ENCODE data around the gene GUCA2B.

GUCA2B gene

GRCh38 chr1:42128964-42129363 is 24.2 kb upstream of the GUCA2B start:
- no peak overlapping the region for H3K4me3 ChIP-seq (ENCODE audit: low read depth, low read length)
- H3K27ac ChIP-seq (ENCODE audit: low read depth, low read length) = no peak overlapping the region
- no peak overlapping the region for H3K9ac ChIP-seq (ENCODE audit: low read depth, low read length)

DNA sequence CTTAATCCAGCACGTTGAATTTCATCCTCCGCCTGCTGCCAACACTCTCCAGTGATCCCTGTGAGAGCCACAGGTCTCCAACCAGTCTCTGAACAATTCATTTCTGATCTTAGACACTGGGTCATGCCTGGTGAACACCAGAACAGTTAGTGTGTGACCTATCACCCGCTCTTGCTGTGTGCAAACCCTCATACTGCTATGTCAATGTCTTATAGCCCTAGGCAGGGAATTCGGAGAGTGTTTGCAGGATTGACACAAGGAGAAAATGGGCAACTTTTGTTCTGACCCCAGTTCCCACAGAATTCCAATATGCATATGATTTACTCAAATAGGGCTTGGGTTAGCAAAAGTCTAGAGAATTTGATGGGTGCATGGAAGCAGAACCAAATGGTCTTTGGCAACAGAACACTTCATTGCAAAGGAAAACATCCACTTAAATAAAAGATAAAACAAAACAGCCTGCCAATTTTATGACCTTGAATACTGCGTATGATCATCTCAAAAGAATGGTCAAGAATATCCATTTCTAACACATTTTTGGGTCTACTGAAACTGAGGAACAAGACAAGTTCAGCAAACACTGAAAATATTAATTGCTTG is 23.0 kb upstream of the GUCA2B start:
- H3K27ac ChIP-seq (ENCODE audit: low read depth, low read length) = no peak overlapping the region
- H3K27me3 ChIP-seq (ENCODE audit: control insufficient read depth, insufficient read depth, low read length) = no peaks in the 10 kb centered on the region
- no peaks in the 10 kb centered on the region for H3K4me1 ChIP-seq (ENCODE audit: control insufficient read depth, insufficient read depth, low read length)
- no peaks in the 10 kb centered on the region for H3K9me3 ChIP-seq (ENCODE audit: control insufficient read depth, insufficient read depth, low read length)
- H3K36me3 ChIP-seq (ENCODE audit: control insufficient read depth, insufficient read depth, low read length) = no peaks in the 10 kb centered on the region
- no peak overlapping the region for H3K9ac ChIP-seq (ENCODE audit: low read depth, low read length)
- no peak overlapping the region for H3K4me3 ChIP-seq (ENCODE audit: low read depth, low read length)

More at GRCh38 chr1:42128964-42129363, 24.2 kb upstream of the GUCA2B start:
- Histone ChIP-seq H3K27me3 (ENCODE audit: control insufficient read depth, insufficient read depth, low read length) (no peaks in the 10 kb centered on the region), H3K9me3 (ENCODE audit: control insufficient read depth, insufficient read depth, low read length) (no peaks in the 10 kb centered on the region), H3K36me3 (ENCODE audit: control insufficient read depth, insufficient read depth, low read length) (no peaks in the 10 kb centered on the region), H3K4me1 (ENCODE audit: control insufficient read depth, insufficient read depth, low read length) (no peaks in the 10 kb centered on the region)

DNA sequence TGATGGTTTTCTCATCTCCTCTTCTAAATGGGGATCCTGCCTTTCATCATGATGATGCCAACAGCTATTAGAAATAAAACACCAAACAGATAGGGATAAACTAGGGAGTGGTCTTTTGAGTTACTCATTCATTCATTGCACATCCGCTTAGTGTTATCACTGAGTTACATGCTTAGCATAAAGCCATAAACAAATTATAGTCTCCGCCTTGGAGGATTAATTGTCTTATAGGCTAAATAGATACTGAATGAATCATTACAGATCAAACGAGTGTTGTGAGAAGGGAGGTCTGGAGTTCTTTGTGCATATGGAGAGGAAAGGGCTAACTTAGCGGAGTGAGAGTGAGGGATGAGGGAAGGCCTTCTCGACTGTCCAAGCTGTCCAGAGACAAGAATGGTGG is 19.8 kb upstream of the GUCA2B start:
- Histone ChIP-seq H3K4me1 (ENCODE audit: control insufficient read depth, insufficient read depth, low read length) (no peaks in the 10 kb centered on the region), H3K9ac (ENCODE audit: low read depth, low read length) (no peak overlapping the region), H3K36me3 (ENCODE audit: control insufficient read depth, insufficient read depth, low read length) (no peaks in the 10 kb centered on the region), H3K27ac (ENCODE audit: low read depth, low read length) (no peak overlapping the region), H3K27me3 (ENCODE audit: control insufficient read depth, insufficient read depth, low read length) (no peaks in the 10 kb centered on the region), H3K4me3 (ENCODE audit: low read depth, low read length) (no peak overlapping the region), H3K9me3 (ENCODE audit: control insufficient read depth, insufficient read depth, low read length) (no peaks in the 10 kb centered on the region)

GRCh38 chr1:42133809-42134526 is 19.2 kb upstream of the GUCA2B start:
- Histone ChIP-seq H3K27ac (ENCODE audit: low read depth, low read length) (no peak overlapping the region), H3K36me3 (ENCODE audit: control insufficient read depth, insufficient read depth, low read length) (no peaks in the 10 kb centered on the region), H3K9ac (ENCODE audit: low read depth, low read length) (no peak overlapping the region), H3K4me1 (ENCODE audit: control insufficient read depth, insufficient read depth, low read length) (no peaks in the 10 kb centered on the region), H3K9me3 (ENCODE audit: control insufficient read depth, insufficient read depth, low read length) (no peaks in the 10 kb centered on the region), H3K27me3 (ENCODE audit: control insufficient read depth, insufficient read depth, low read length) (no peaks in the 10 kb centered on the region), H3K4me3 (ENCODE audit: low read depth, low read length) (no peak overlapping the region)

DNA sequence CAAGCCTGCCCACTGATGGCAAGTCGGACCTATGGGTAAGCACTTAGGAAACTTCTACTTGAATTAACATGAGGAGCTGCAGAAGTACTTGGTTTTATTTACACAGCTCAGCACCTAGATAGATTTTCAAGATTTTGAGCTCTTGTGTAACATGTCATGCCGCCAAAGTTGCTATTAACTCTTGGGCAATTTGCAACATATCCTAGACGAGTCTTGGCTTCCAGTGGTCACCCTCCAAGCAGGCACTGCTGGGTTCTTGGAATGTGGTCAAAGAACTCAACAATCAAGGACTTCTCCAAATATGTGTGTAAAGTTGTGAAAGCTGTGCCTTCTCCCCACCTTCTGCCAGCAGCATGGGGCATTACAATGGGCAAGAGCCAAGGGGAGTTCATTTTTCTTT is 17.8 kb upstream of the GUCA2B start:
- no peak overlapping the region for H3K27ac ChIP-seq (ENCODE audit: low read depth, low read length)
- no peaks in the 10 kb centered on the region for H3K27me3 ChIP-seq (ENCODE audit: control insufficient read depth, insufficient read depth, low read length)
- H3K4me1 ChIP-seq (ENCODE audit: control insufficient read depth, insufficient read depth, low read length) = no peaks in the 10 kb centered on the region
- H3K9me3 ChIP-seq (ENCODE audit: control insufficient read depth, insufficient read depth, low read length) = no peaks in the 10 kb centered on the region
- no peak overlapping the region for H3K4me3 ChIP-seq (ENCODE audit: low read depth, low read length)
- no peaks in the 10 kb centered on the region for H3K36me3 ChIP-seq (ENCODE audit: control insufficient read depth, insufficient read depth, low read length)
- H3K9ac ChIP-seq (ENCODE audit: low read depth, low read length) = no peak overlapping the region

DNA sequence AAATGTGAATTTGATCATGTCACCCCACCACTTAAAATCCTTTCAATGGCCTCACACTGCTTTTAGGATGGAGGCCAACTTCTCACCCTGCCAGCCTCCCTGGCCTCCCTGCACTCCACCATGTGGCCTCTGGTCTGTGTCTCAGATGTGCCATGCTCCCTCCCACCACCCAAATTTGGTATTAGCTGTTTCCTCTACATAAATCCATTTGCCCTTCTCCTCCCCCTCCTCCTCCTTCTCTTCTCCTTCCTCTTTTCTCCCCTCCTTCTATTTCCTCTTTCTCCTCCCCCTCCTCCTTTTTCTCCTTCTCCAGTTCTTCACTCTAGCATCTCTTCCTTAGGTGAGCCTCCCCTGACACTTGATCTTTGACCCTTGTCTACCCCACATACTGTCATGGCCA is 16.7 kb upstream of the GUCA2B start:
- H3K27me3 ChIP-seq (ENCODE audit: control insufficient read depth, insufficient read depth, low read length) = no peaks in the 10 kb centered on the region
- H3K4me1 ChIP-seq (ENCODE audit: control insufficient read depth, insufficient read depth, low read length) = no peaks in the 10 kb centered on the region
- H3K27ac ChIP-seq (ENCODE audit: low read depth, low read length) = no peak overlapping the region
- no peak overlapping the region for H3K9ac ChIP-seq (ENCODE audit: low read depth, low read length)
- no peaks in the 10 kb centered on the region for H3K36me3 ChIP-seq (ENCODE audit: control insufficient read depth, insufficient read depth, low read length)
- H3K9me3 ChIP-seq (ENCODE audit: control insufficient read depth, insufficient read depth, low read length) = no peaks in the 10 kb centered on the region
- no peak overlapping the region for H3K4me3 ChIP-seq (ENCODE audit: low read depth, low read length)

GRCh38 chr1:42137766-42138165 is 15.4 kb upstream of the GUCA2B start:
- H3K27ac ChIP-seq (ENCODE audit: low read depth, low read length) = no peak overlapping the region
- no peaks in the 10 kb centered on the region for H3K27me3 ChIP-seq (ENCODE audit: control insufficient read depth, insufficient read depth, low read length)
- H3K9me3 ChIP-seq (ENCODE audit: control insufficient read depth, insufficient read depth, low read length) = no peaks in the 10 kb centered on the region
- no peak overlapping the region for H3K4me3 ChIP-seq (ENCODE audit: low read depth, low read length)
- H3K4me1 ChIP-seq (ENCODE audit: control insufficient read depth, insufficient read depth, low read length) = no peaks in the 10 kb centered on the region
- no peaks in the 10 kb centered on the region for H3K36me3 ChIP-seq (ENCODE audit: control insufficient read depth, insufficient read depth, low read length)
- H3K9ac ChIP-seq (ENCODE audit: low read depth, low read length) = no peak overlapping the region

DNA sequence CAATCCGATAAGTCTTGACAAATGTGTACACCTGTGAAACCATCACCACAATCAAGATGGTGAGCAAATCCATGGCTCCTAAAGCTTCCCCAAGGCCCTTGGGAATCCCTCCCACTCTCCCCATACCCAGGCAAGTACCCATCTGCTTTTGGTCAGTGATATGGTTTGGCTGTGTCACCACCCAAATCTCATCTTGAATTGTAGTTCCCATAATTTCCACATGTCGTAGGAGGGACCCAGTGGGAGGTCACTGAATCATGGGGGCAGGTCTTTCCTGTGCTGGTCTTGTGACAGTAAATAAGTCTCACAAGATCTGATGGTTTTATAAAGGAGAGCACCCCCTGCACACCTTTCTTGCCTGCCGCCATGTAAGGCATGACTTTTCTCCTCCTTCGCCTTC is 14.6 kb upstream of the GUCA2B start:
- Histone ChIP-seq H3K4me3 (ENCODE audit: low read depth, low read length) (no peak overlapping the region), H3K9ac (ENCODE audit: low read depth, low read length) (no peak overlapping the region), H3K4me1 (ENCODE audit: control insufficient read depth, insufficient read depth, low read length) (no peaks in the 10 kb centered on the region), H3K27me3 (ENCODE audit: control insufficient read depth, insufficient read depth, low read length) (no peaks in the 10 kb centered on the region), H3K27ac (ENCODE audit: low read depth, low read length) (no peak overlapping the region), H3K36me3 (ENCODE audit: control insufficient read depth, insufficient read depth, low read length) (no peaks in the 10 kb centered on the region), H3K9me3 (ENCODE audit: control insufficient read depth, insufficient read depth, low read length) (no peaks in the 10 kb centered on the region)

GRCh38 chr1:42139444-42139843 is 13.8 kb upstream of the GUCA2B start:
- Histone ChIP-seq H3K27me3 (ENCODE audit: control insufficient read depth, insufficient read depth, low read length) (no peaks in the 10 kb centered on the region), H3K9ac (ENCODE audit: low read depth, low read length) (no peak overlapping the region), H3K36me3 (ENCODE audit: control insufficient read depth, insufficient read depth, low read length) (no peaks in the 10 kb centered on the region), H3K9me3 (ENCODE audit: control insufficient read depth, insufficient read depth, low read length) (no peaks in the 10 kb centered on the region), H3K27ac (ENCODE audit: low read depth, low read length) (no peak overlapping the region), H3K4me1 (ENCODE audit: control insufficient read depth, insufficient read depth, low read length) (no peaks in the 10 kb centered on the region), H3K4me3 (ENCODE audit: low read depth, low read length) (no peak overlapping the region)

DNA sequence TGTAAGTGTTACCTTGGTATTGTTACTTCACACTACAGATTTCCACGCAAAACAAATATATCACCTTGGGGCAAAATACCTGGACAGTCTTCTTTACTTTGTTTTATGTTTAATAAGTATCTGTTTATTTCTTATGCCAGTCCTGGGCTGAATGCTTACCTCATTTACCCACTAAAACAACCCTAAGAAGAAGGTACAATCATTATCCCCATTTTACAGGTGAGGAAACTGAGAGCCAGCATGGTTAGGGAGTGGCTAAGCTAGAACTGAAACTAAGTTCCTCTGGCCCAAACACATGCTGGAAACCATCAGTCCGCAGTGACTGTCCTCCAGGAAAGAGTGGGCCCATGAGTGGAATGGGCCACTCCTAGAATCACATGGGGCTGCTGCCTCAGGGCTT is 13.0 kb upstream of the GUCA2B start:
- H3K27me3 ChIP-seq (ENCODE audit: control insufficient read depth, insufficient read depth, low read length) = no peaks in the 10 kb centered on the region
- no peak overlapping the region for H3K9ac ChIP-seq (ENCODE audit: low read depth, low read length)
- H3K4me3 ChIP-seq (ENCODE audit: low read depth, low read length) = no peak overlapping the region
- no peaks in the 10 kb centered on the region for H3K9me3 ChIP-seq (ENCODE audit: control insufficient read depth, insufficient read depth, low read length)
- no peaks in the 10 kb centered on the region for H3K36me3 ChIP-seq (ENCODE audit: control insufficient read depth, insufficient read depth, low read length)
- no peaks in the 10 kb centered on the region for H3K4me1 ChIP-seq (ENCODE audit: control insufficient read depth, insufficient read depth, low read length)
- no peak overlapping the region for H3K27ac ChIP-seq (ENCODE audit: low read depth, low read length)

DNA sequence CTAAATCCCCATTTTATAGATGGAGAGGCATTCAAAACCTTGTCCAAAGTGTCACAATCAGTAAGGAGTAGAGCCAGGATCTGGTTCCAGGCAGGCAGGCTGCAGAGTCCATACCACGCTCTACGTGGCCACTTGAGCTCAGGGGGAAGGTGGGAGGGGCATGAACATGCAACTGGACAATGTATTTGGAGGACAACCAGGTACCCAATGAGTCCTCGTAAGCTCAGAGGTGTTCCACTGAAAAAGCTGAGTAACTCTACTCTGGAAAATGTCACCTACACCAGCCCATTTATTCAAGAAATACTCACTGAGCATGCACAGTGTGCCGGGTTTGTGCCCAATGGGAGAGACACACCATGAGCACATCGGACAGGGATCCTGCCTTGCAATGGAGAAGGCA is 11.2 kb upstream of the GUCA2B start:
- H3K27me3 ChIP-seq (ENCODE audit: control insufficient read depth, insufficient read depth, low read length) = peaks cover 3% of the 10 kb centered on the region; the same call in 1 of the 2 replicates
- H3K9ac ChIP-seq (ENCODE audit: low read depth, low read length) = no peak overlapping the region
- H3K27ac ChIP-seq (ENCODE audit: low read depth, low read length) = no peak overlapping the region
- no peaks in the 10 kb centered on the region for H3K9me3 ChIP-seq (ENCODE audit: control insufficient read depth, insufficient read depth, low read length)
- H3K4me3 ChIP-seq (ENCODE audit: low read depth, low read length) = no peak overlapping the region
- H3K36me3 ChIP-seq (ENCODE audit: control insufficient read depth, insufficient read depth, low read length) = no peaks in the 10 kb centered on the region
- H3K4me1 ChIP-seq (ENCODE audit: control insufficient read depth, insufficient read depth, low read length) = no peaks in the 10 kb centered on the region
